Measurements from ENCODE around the gene TTC16.

GRCh38 chr9:127698985-127699670 lies 16.8 kb upstream of the TTC16 start:
- peak in 2 of 4 donors; percentile 33 to 78 for TF ChIP-seq POLR2A (IDR thresholded peaks at IDR 0.05)
- peak; percentile 15 to 81 (median 50) for TF ChIP-seq CTCF (IDR thresholded peaks at IDR 0.05)
- TF ChIP-seq EP300 (IDR thresholded peaks at IDR 0.05) = no peak
